GM19463 (cell line): Measurements from ENCODE around the gene KCNK15.

Experiments used
- ATAC-seq: cut with Tn5 transposase; IDR thresholded peaks from one replicate; pipeline ENCODE4 v1.9.1; 2021; ENCODE audit warnings: mild to moderate bottlenecking, moderate library complexity; ENCODE audit not compliant: unreplicated experiment

The KCNK15 gene

GRCh38 chr20:44735816-44736169, 9.9 kb upstream of the KCNK15 start:
- no peak for ATAC-seq

GRCh38 chr20:44736170-44737021, 9.3 kb upstream of the KCNK15 start:
- no peak for ATAC-seq

GRCh38 chr20:44737116-44737515, 8.5 kb upstream of the KCNK15 start:
- no peak for ATAC-seq

GRCh38 chr20:44738813-44739477, 6.7 kb upstream of the KCNK15 start:
- ATAC-seq = no peak

GRCh38 chr20:44739942-44740341, 5.7 kb upstream of the KCNK15 start:
- ATAC-seq = no peak

GRCh38 chr20:44742304-44743079, 3.2 kb upstream of the KCNK15 start:
- ATAC-seq = no peak

- no peak for ATAC-seq
Measured at GRCh38 chr20:44743080-44743701, 2.5 kb upstream of the KCNK15 start.

GRCh38 chr20:44743916-44744655, 1.6 kb upstream of the KCNK15 start:
- ATAC-seq = no peak

- ATAC-seq = no peak
Measured at GRCh38 chr20:44745122-44745597, 505 bp upstream of the KCNK15 start.

- no peak for ATAC-seq
Measured at GRCh38 chr20:44746367-44747165, 901 bp downstream of the KCNK15 start.

GRCh38 chr20:44747166-44748004, 1.7 kb downstream of the KCNK15 start:
- ATAC-seq = no peak

- ATAC-seq = no peak
Measured at GRCh38 chr20:44748005-44748370, 2.3 kb downstream of the KCNK15 start.

GRCh38 chr20:44750081-44750805, 4.6 kb downstream of the KCNK15 start:
- no peak for ATAC-seq

GRCh38 chr20:44752099-44752931, 6.7 kb downstream of the KCNK15 start:
- no peak for ATAC-seq

- no peak for ATAC-seq
Measured at GRCh38 chr20:44754554-44754953, 8.9 kb downstream of the KCNK15 start.

GRCh38 chr20:44756011-44756688, 10.5 kb downstream of the KCNK15 start:
- ATAC-seq = no peak

GRCh38 chr20:44756956-44757355, 11.3 kb downstream of the KCNK15 start:
- ATAC-seq = no peak
